ENCODE data around the gene UBASH3B. TPM values are rescaled to one million over a fixed set of nuclear protein-coding genes. Genes with fewer than 3 reads are reported as not detected.

Gene UBASH3B
- total RNA-seq, 4 donors from 2014 or later = 4.2 to 41.2 (median 24.4) TPM

GRCh38 chr11:122649116-122649515 is 6.4 kb upstream of the UBASH3B start:
- no peak for TF ChIP-seq POLR2AphosphoS5 (IDR thresholded peaks at IDR 0.05)
- TF ChIP-seq POLR2A (IDR thresholded peaks at IDR 0.05) = no peak
- TF ChIP-seq, protein P1, sequence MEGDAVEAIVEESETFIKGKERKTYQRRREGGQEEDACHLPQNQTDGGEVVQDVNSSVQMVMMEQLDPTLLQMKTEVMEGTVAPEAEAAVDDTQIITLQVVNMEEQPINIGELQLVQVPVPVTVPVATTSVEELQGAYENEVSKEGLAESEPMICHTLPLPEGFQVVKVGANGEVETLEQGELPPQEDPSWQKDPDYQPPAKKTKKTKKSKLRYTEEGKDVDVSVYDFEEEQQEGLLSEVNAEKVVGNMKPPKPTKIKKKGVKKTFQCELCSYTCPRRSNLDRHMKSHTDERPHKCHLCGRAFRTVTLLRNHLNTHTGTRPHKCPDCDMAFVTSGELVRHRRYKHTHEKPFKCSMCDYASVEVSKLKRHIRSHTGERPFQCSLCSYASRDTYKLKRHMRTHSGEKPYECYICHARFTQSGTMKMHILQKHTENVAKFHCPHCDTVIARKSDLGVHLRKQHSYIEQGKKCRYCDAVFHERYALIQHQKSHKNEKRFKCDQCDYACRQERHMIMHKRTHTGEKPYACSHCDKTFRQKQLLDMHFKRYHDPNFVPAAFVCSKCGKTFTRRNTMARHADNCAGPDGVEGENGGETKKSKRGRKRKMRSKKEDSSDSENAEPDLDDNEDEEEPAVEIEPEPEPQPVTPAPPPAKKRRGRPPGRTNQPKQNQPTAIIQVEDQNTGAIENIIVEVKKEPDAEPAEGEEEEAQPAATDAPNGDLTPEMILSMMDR (IDR thresholded peaks at IDR 0.05) = no peak
- TF ChIP-seq EP300 (IDR thresholded peaks at IDR 0.05) = no peak
- DNase-seq (ENCODE audit: low spot score in 2 of 2) = no peak
- Histone ChIP-seq H3K4me1 (peaks cover 5% of the 10 kb centered on the region), H3K4me3 (no peak overlapping the region), H3K27ac (no peak overlapping the region), H3K36me3 (no peaks in the 10 kb centered on the region), H3K27me3 (peaks cover 24% of the 10 kb centered on the region), H3K9me3 (no peaks in the 10 kb centered on the region)
- WGBS = 89% methylated on average over 3 of the region's 3 CpGs

GRCh38 chr11:122650619-122651018 is 4.9 kb upstream of the UBASH3B start:
- Histone ChIP-seq H3K4me1 (peaks cover 19% of the 10 kb centered on the region), H3K4me3 (no peak overlapping the region), H3K27me3 (peaks cover 26% of the 10 kb centered on the region), H3K27ac (no peak overlapping the region), H3K36me3 (no peaks in the 10 kb centered on the region), H3K9me3 (no peaks in the 10 kb centered on the region)
- 31% methylated on average over 1 of the region's 1 CpG for WGBS
- no peak for DNase-seq (ENCODE audit: low spot score in 2 of 2)
- no peak for TF ChIP-seq POLR2AphosphoS5 (IDR thresholded peaks at IDR 0.05)
- no peak for TF ChIP-seq POLR2A (IDR thresholded peaks at IDR 0.05)
- TF ChIP-seq EP300 (IDR thresholded peaks at IDR 0.05) = no peak
- TF ChIP-seq, protein P1 (IDR thresholded peaks at IDR 0.05) = no peak

- no peak for DNase-seq (ENCODE audit: low spot score in 2 of 2)
- H3K27ac ChIP-seq = no peak overlapping the region
- H3K9me3 ChIP-seq = no peaks in the 10 kb centered on the region
- TF ChIP-seq EP300 (IDR thresholded peaks at IDR 0.05) (no peak), POLR2AphosphoS5 (IDR thresholded peaks at IDR 0.05) (no peak), POLR2A (IDR thresholded peaks at IDR 0.05) (no peak)
- TF ChIP-seq, protein P1 (IDR thresholded peaks at IDR 0.05) = no peak
- peaks cover 26% of the 10 kb centered on the region for H3K27me3 ChIP-seq
- no peak overlapping the region for H3K4me3 ChIP-seq
- peaks cover 28% of the 10 kb centered on the region for H3K4me1 ChIP-seq
- WGBS = 83% methylated on average over 2 of the region's 2 CpGs
- H3K36me3 ChIP-seq = no peaks in the 10 kb centered on the region
Observed at GRCh38 chr11:122652495-122652894, 3.0 kb upstream of the UBASH3B start.

GRCh38 chr11:122653916-122654585 is 1.5 kb upstream of the UBASH3B start:
- peaks cover 26% of the 10 kb centered on the region for H3K27me3 ChIP-seq
- DNase-seq (ENCODE audit: low spot score in 2 of 2) = no peak

DNA sequence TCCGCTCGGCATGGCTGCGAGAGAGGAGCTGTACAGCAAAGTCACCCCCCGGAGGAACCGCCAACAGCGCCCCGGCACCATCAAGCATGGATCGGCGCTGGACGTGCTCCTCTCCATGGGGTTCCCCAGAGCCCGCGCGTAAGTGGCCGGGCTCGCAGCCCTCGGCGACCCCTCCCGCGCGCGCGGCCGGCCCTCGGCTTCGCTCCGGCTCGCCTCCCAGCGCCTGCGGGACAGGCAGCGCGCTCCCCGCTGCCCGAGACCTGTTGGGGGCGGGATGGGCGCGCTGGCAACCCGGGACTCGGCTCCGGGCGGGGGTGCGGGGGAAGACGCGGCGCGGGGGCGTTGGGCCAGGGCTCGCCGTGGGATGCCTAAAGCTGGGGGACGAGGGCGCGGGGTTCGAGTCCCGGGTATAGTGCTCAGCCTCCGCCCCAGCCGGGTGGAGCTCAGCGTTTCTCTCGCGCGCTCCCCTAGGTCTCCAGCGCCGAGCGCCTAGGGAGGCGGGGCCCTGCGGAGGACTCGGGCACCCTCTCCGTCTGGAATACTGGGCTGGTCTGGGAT is 630 bp downstream of the UBASH3B start:
- WGBS = no CpG with 5 or more reads among the region's 66 CpGs
- DNase-seq (ENCODE audit: low spot score in 2 of 2) = peak; percentile 68 to 85
- Histone ChIP-seq H3K36me3 (no peaks in the 10 kb centered on the region), H3K4me3 (peak overlapping the region; percentile 66), H3K27ac (peak overlapping the region; percentile 48), H3K9me3 (no peaks in the 10 kb centered on the region), H3K27me3 (peaks cover 23% of the 10 kb centered on the region), H3K4me1 (peaks cover 28% of the 10 kb centered on the region)
- TF ChIP-seq EP300 (IDR thresholded peaks at IDR 0.05) (no peak), POLR2A (IDR thresholded peaks at IDR 0.05) (no peak)
- TF ChIP-seq, protein P1 (IDR thresholded peaks at IDR 0.05) = no peak

More at GRCh38 chr11:122653916-122654585, 1.5 kb upstream of the UBASH3B start:
- WGBS = 59% methylated on average over 7 of the region's 7 CpGs
- Histone ChIP-seq H3K9me3 (no peaks in the 10 kb centered on the region), H3K27ac (no peak overlapping the region), H3K36me3 (no peaks in the 10 kb centered on the region), H3K4me1 (peaks cover 28% of the 10 kb centered on the region), H3K4me3 (no peak overlapping the region)
- no peak for TF ChIP-seq EP300 (IDR thresholded peaks at IDR 0.05)
- no peak for TF ChIP-seq POLR2A (IDR thresholded peaks at IDR 0.05)
- TF ChIP-seq, protein P1 (IDR thresholded peaks at IDR 0.05) = no peak
- no peak for TF ChIP-seq POLR2AphosphoS5 (IDR thresholded peaks at IDR 0.05)

All from suprapubic skin (tissue), 4 donors.